ENCODE measurements around the gene ADCYAP1R1.

ADCYAP1R1 gene

GRCh38 chr7:31051598-31052486 is at the start of gene ADCYAP1R1:
Gene ADCYAP1R1, plus strand, starts transcription at chr7:31052308. Its CDS starts 10,957 bp downstream, at chr7:31063265.
- Histone ChIP-seq H3K9me3 (no peaks in the 10 kb centered on the region), H3K27me3 (peaks cover 77% of the 10 kb centered on the region), H3K27ac (no peak within 1 kb of the TSS), H3K4me1 (ENCODE audit: control insufficient read depth in 1 of 2, insufficient read depth in 1 of 2, low read depth in 1 of 2, low read length in 1 of 2) (no peaks in the 10 kb centered on the region), H3K4me3 (ENCODE audit: low read depth in 1 of 2, low read length in 1 of 2) (no peak within 1 kb of the TSS), H3K36me3 (no peaks in the 10 kb centered on the region)
- TF ChIP-seq, protein P1, sequence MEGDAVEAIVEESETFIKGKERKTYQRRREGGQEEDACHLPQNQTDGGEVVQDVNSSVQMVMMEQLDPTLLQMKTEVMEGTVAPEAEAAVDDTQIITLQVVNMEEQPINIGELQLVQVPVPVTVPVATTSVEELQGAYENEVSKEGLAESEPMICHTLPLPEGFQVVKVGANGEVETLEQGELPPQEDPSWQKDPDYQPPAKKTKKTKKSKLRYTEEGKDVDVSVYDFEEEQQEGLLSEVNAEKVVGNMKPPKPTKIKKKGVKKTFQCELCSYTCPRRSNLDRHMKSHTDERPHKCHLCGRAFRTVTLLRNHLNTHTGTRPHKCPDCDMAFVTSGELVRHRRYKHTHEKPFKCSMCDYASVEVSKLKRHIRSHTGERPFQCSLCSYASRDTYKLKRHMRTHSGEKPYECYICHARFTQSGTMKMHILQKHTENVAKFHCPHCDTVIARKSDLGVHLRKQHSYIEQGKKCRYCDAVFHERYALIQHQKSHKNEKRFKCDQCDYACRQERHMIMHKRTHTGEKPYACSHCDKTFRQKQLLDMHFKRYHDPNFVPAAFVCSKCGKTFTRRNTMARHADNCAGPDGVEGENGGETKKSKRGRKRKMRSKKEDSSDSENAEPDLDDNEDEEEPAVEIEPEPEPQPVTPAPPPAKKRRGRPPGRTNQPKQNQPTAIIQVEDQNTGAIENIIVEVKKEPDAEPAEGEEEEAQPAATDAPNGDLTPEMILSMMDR (IDR thresholded peaks at IDR 0.05) = no peak

DNA sequence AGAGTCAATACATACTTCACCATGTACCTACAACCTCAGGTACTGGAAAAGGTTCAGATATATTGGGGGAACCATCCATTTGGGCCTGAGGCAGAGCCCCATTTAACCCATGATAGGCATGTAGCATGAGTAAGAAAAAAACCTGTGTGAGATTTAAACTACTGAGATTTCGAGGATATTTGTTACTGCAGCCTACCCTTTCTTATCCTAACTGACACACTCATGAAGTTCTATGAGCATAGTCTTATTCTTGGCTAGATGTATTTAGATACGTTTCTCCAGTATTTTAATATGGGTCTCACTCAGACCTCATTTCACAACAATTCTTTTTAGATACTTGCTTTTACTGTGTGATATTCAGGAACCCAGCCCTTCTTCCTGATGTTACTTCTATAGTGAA is 49.0 kb upstream of the ADCYAP1R1 start:
- Histone ChIP-seq H3K4me3 (ENCODE audit: low read depth in 1 of 2, low read length in 1 of 2) (no peak overlapping the region), H3K9me3 (no peaks in the 10 kb centered on the region), H3K36me3 (no peaks in the 10 kb centered on the region), H3K4me1 (ENCODE audit: control insufficient read depth in 1 of 2, insufficient read depth in 1 of 2, low read depth in 1 of 2, low read length in 1 of 2) (peaks cover 2 to 6% of the 10 kb centered on the region in 2 experiments), H3K27me3 (peaks cover 9% of the 10 kb centered on the region), H3K27ac (no peak overlapping the region)
- TF ChIP-seq, protein P1 (IDR thresholded peaks at IDR 0.05) = no peak

GRCh38 chr7:31003721-31004120 is 48.4 kb upstream of the ADCYAP1R1 start:
- H3K4me1 ChIP-seq (ENCODE audit: control insufficient read depth in 1 of 2, insufficient read depth in 1 of 2, low read depth in 1 of 2, low read length in 1 of 2) = peaks cover 2 to 6% of the 10 kb centered on the region in 2 experiments
- H3K27me3 ChIP-seq = peaks cover 13% of the 10 kb centered on the region
- no peak overlapping the region for H3K27ac ChIP-seq
- H3K36me3 ChIP-seq = no peaks in the 10 kb centered on the region
- TF ChIP-seq, protein P1 (IDR thresholded peaks at IDR 0.05) = no peak
- no peaks in the 10 kb centered on the region for H3K9me3 ChIP-seq
- no peak overlapping the region for H3K4me3 ChIP-seq (ENCODE audit: low read depth in 1 of 2, low read length in 1 of 2)

DNA sequence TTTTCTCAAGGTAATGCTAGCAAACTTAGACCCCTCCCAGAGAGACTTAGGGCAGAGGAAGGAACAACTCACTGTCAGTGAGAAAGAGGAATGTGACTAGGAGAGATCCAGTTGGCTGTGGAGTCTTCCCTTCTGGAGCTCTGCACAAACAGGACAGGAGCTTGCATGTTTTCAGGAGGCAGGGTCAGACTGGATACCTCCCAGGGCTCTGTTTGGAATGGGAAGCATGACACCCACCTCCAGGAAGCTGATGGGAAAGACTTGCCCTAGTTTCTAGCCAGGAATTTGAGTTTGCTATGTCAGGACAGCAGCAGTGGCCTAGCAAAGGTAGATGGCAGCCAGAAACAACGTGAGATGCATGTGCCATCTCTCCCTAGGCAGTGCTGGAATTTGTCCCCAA is 47.7 kb upstream of the ADCYAP1R1 start:
- Histone ChIP-seq H3K9me3 (no peaks in the 10 kb centered on the region), H3K4me3 (ENCODE audit: low read depth in 1 of 2, low read length in 1 of 2) (no peak overlapping the region), H3K27me3 (peaks cover 13% of the 10 kb centered on the region), H3K36me3 (no peaks in the 10 kb centered on the region), H3K27ac (no peak overlapping the region), H3K4me1 (ENCODE audit: control insufficient read depth in 1 of 2, insufficient read depth in 1 of 2, low read depth in 1 of 2, low read length in 1 of 2) (peaks cover 2 to 6% of the 10 kb centered on the region in 2 experiments)
- TF ChIP-seq, protein P1 (IDR thresholded peaks at IDR 0.05) = no peak

DNA sequence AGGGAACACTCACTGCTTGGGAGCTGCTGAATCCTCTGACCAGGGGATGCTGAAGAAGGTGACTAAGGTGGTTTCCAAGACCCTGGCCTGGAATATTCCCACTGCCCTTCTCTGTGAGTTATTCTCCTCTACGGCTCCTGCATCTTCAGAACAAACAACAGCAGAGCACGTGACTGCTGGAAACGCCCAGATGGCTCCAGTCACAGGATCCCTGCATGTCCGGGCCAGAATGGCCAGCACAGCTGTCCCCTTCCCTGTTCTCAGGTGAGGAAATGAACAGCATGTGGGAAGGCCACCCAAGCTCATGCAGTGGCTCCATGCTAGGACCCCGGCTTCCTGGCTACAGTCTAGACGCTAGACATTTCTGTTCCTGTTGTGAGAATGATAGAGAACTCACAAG is 45.3 kb upstream of the ADCYAP1R1 start:
- H3K4me1 ChIP-seq (ENCODE audit: control insufficient read depth in 1 of 2, insufficient read depth in 1 of 2, low read depth in 1 of 2, low read length in 1 of 2) = no peaks in the 10 kb centered on the region
- H3K27me3 ChIP-seq = peaks cover 13% of the 10 kb centered on the region
- no peak overlapping the region for H3K27ac ChIP-seq
- no peak overlapping the region for H3K4me3 ChIP-seq (ENCODE audit: low read depth in 1 of 2, low read length in 1 of 2)
- no peaks in the 10 kb centered on the region for H3K9me3 ChIP-seq
- H3K36me3 ChIP-seq = no peaks in the 10 kb centered on the region
- TF ChIP-seq, protein P1 (IDR thresholded peaks at IDR 0.05) = no peak

Data from neutrophil (primary cell).